Kidney epithelial cell (primary cell): Measurements from ENCODE around the gene MAPKAP1. TPM values are rescaled to one million over a fixed set of nuclear protein-coding genes. Genes with fewer than 3 reads are reported as not detected.

ENCODE experiments used
- DNase-seq: peaks from one replicate; pipeline ENCODE4 v3.0.0-alpha.2; 2010; ENCODE audit warnings: low read depth
- H3K27me3 ChIP-seq: 2 replicates; pipeline ENCODE4 v1.6.0; 2011; ENCODE audit warnings: low read length; ENCODE audit not compliant: control insufficient read depth, insufficient read depth
- H3K36me3 ChIP-seq: 2 replicates; pipeline ENCODE4 v1.5.1; 2011; ENCODE audit warnings: low read length; ENCODE audit not compliant: control insufficient read depth, insufficient read depth
- H3K4me3 ChIP-seq: 2 replicates; pipeline ENCODE4 v1.5.1; 2011; ENCODE audit warnings: low read depth, mild to moderate bottlenecking, control low read depth, low read length
- total RNA-seq: library from RNA; depleted of rRNA; stranded (reverse); fragments of >200 nt; gene quantifications from 2 replicates; pipeline ENCODE4 v1.2.3, GENCODE V29; 2015
- TF ChIP-seq, protein P1 (sequence below): IDR thresholded peaks from 2 replicates; pipeline ENCODE4 v1.5.1; 2011; ENCODE audit warnings: mild to moderate bottlenecking, moderate library complexity, low read length, control low read depth, inconsistent platforms; ENCODE audit not compliant: insufficient read depth, poor library complexity, severe bottlenecking

MAPKAP1 gene
- total RNA-seq, 1 donor from 2014 or later: 101 TPM

DNA sequence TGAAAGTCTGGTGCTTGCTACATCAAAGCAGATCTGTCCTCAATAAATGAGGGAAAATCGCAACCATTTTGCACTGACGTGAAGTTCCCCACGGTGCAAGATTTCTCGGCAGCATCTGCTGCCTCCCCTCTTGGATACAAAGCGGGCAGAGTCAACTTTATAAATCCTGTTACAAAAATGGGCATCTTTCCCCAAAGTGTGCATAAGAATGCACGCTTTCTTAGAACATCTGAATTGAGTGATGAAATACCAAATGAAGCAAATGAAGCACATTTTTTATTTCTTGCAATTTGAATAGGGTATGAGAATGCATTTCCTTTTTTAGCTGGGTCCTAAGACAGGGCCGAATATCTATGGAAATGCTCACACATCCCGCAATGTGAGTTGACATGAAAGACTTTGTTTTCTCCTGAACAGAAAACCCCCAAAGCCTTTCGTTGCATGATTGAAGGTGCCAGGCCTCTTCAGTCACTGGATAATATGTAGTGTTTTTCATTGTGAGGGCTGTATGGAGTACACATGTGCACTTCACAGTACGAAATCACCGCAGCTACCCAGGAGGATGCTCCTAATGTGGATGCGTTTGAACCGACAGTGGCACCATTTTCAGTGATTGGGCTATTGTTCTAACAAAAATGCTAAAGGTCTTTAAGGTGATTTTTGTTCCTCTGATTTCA lies 19.6 kb upstream of the MAPKAP1 start:
- TF ChIP-seq, protein P1, sequence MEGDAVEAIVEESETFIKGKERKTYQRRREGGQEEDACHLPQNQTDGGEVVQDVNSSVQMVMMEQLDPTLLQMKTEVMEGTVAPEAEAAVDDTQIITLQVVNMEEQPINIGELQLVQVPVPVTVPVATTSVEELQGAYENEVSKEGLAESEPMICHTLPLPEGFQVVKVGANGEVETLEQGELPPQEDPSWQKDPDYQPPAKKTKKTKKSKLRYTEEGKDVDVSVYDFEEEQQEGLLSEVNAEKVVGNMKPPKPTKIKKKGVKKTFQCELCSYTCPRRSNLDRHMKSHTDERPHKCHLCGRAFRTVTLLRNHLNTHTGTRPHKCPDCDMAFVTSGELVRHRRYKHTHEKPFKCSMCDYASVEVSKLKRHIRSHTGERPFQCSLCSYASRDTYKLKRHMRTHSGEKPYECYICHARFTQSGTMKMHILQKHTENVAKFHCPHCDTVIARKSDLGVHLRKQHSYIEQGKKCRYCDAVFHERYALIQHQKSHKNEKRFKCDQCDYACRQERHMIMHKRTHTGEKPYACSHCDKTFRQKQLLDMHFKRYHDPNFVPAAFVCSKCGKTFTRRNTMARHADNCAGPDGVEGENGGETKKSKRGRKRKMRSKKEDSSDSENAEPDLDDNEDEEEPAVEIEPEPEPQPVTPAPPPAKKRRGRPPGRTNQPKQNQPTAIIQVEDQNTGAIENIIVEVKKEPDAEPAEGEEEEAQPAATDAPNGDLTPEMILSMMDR: no peak
- Histone ChIP-seq H3K4me3 (no peak overlapping the region), H3K27me3 (no peaks in the 10 kb centered on the region), H3K36me3 (no peaks in the 10 kb centered on the region)
- DNase-seq: no peak

GRCh38 chr9:125707472-125707804 lies 430 bp upstream of the MAPKAP1 start:
- peak overlapping the region; percentile 99 for H3K4me3 ChIP-seq
- no peak for DNase-seq
- TF ChIP-seq, protein P1: no peak
- no peaks in the 10 kb centered on the region for H3K36me3 ChIP-seq
- H3K27me3 ChIP-seq: no peaks in the 10 kb centered on the region

DNA sequence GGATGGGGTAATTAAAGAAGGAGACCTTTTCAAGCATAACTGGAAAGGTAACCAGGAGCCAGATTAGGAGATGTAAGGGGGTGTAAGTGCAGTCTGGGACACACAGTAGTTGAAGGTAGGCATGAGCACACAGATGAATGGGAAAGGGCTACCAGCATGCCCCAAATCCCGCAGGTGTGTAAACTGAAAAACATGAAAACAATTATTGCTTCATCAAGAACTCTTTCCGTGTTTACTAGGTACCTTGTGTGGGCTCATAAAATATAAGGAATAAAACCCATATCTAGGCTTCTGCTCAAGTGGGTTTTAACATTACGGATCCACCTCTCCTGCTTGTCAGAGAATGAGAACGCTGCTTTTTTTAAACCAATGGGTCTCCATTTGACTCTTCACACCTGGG lies 1.1 kb downstream of the MAPKAP1 start:
- TF ChIP-seq, protein P1: no peak
- Histone ChIP-seq H3K36me3 (no peaks in the 10 kb centered on the region), H3K4me3 (peak overlapping the region; percentile 99), H3K27me3 (no peaks in the 10 kb centered on the region)
- DNase-seq: no peak

- DNase-seq: no peak
These were observed 3.3 kb downstream of the MAPKAP1 start for GRCh38 chr9:125703662-125704061.

GRCh38 chr9:125701351-125701750 lies 5.7 kb downstream of the MAPKAP1 start:
- TF ChIP-seq, protein P1: no peak
- Histone ChIP-seq H3K27me3 (no peaks in the 10 kb centered on the region), H3K4me3 (no peak overlapping the region), H3K36me3 (no peaks in the 10 kb centered on the region)
- peak; percentile 58 for DNase-seq

More at GRCh38 chr9:125703662-125704061, 3.3 kb downstream of the MAPKAP1 start:
- no peak overlapping the region for H3K4me3 ChIP-seq
- no peaks in the 10 kb centered on the region for H3K36me3 ChIP-seq
- no peaks in the 10 kb centered on the region for H3K27me3 ChIP-seq
- TF ChIP-seq, protein P1: no peak

- Histone ChIP-seq H3K4me3 (no peak overlapping the region), H3K36me3 (no peaks in the 10 kb centered on the region), H3K27me3 (no peaks in the 10 kb centered on the region)
- TF ChIP-seq, protein P1: no peak
- DNase-seq: no peak
These were observed 6.2 kb downstream of the MAPKAP1 start for GRCh38 chr9:125700791-125701190.
